Lower lobe of right lung (tissue), 2 donors: Measurements from ENCODE around the gene SCAPER. TPM values are rescaled to one million over a fixed set of nuclear protein-coding genes. Genes with fewer than 3 reads are reported as not detected.

Experiments used
- ATAC-seq, 2 donors: fragments of 200-7000 bp; cut with Tn5 transposase; one replicate each; pipeline ENCODE4 v1.9.1; 2020 to 2022; ENCODE audit warnings: mild to moderate bottlenecking in 2 of 2, moderate library complexity in 2 of 2
- DNase-seq: peaks from one replicate; pipeline ENCODE4 v3.0.0-alpha.2; 2020
- H3K27ac ChIP-seq: fragments of 200-600 bp; one replicate; pipeline ENCODE4 v1.8.0; 2022
- H3K27me3 ChIP-seq: fragments of 200-600 bp; one replicate; pipeline ENCODE4 v1.8.0; 2022; ENCODE audit warnings: low read depth
- H3K36me3 ChIP-seq: fragments of 200-600 bp; one replicate; pipeline ENCODE4 v1.8.0; 2022; ENCODE audit warnings: mild to moderate bottlenecking
- H3K4me1 ChIP-seq: fragments of 200-600 bp; one replicate; pipeline ENCODE4 v1.8.0; 2022
- H3K4me3 ChIP-seq: fragments of 200-600 bp; one replicate; pipeline ENCODE4 v1.8.0; 2022; ENCODE audit warnings: mild to moderate bottlenecking
- H3K9me3 ChIP-seq: fragments of 200-600 bp; one replicate; pipeline ENCODE4 v1.8.0; 2022
- CTCF ChIP-seq: fragments of 200-600 bp; IDR thresholded peaks from one replicate; pipeline ENCODE4 v1.8.0; 2022; ENCODE audit warnings: antibody characterized with exemption, mild to moderate bottlenecking
- intact Hi-C: fragments of 100-400 bp; cut with DNase I; formaldehyde crosslinking; loops from one replicate; pipeline ENCODE4 v1.11.0; 2022
- total RNA-seq: library from RNA; stranded (reverse); fragmentation: NEBNext Ultra II Directional; extraction: Animal tissue kit (Norgen Biotek cat#: 25700); gene quantifications from one replicate; pipeline ENCODE4 v1.2.1, GENCODE V29; 2021
- donor health status: DM: no; HTN: yes; CAD: no; lungs with severe emphysema.

Gene SCAPER
- total RNA-seq, 1 donor from 2014 or later = 34.2 TPM

GRCh38 chr15:76793162-76793561, 112.0 kb downstream of the SCAPER start:
- Histone ChIP-seq H3K27ac (no peak overlapping the region), H3K36me3 (peaks cover 30% of the 10 kb centered on the region), H3K4me1 (no peaks in the 10 kb centered on the region), H3K27me3 (no peaks in the 10 kb centered on the region), H3K4me3 (no peak overlapping the region), H3K9me3 (no peaks in the 10 kb centered on the region)
- intact Hi-C loops = no loop called here
- no peak for TF ChIP-seq CTCF
- DNase-seq (no peak), ATAC-seq (no peak)

DNA sequence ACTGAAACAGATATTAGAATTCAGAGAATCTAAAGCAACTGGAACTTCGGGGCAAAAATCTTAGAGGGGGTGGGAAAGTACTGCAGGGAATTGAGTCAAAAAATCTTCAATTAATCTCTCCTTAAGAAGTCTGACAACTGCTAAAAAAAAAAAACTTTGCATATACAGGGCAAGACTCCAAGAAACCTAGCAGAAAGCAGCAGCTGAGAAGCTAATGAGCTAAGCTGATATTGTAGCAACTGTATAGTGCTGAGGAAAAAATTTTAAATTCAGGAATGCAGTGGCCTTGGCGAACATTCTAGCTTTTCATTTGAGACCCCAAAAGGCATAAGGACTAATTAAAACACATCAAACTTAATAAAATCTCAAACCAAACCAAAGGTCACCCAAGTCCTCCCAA, 113.6 kb downstream of the SCAPER start:
- ATAC-seq (no peak), DNase-seq (no peak)
- no peaks in the 10 kb centered on the region for H3K9me3 ChIP-seq
- no peak overlapping the region for H3K4me3 ChIP-seq
- intact Hi-C loops = no loop called here
- peaks cover 30% of the 10 kb centered on the region for H3K36me3 ChIP-seq
- H3K27me3 ChIP-seq = no peaks in the 10 kb centered on the region
- no peak overlapping the region for H3K27ac ChIP-seq
- H3K4me1 ChIP-seq = no peaks in the 10 kb centered on the region
- no peak for TF ChIP-seq CTCF

GRCh38 chr15:76787273-76787672, 117.9 kb downstream of the SCAPER start:
- H3K4me3 ChIP-seq = no peak overlapping the region
- no peak for DNase-seq
- no peaks in the 10 kb centered on the region for H3K9me3 ChIP-seq
- no peaks in the 10 kb centered on the region for H3K4me1 ChIP-seq
- TF ChIP-seq CTCF = no peak
- H3K27me3 ChIP-seq = no peaks in the 10 kb centered on the region
- no peak overlapping the region for H3K27ac ChIP-seq
- intact Hi-C loops = no loop called here
- peaks cover 1% of the 10 kb centered on the region for H3K36me3 ChIP-seq
- ATAC-seq = no peak

DNA sequence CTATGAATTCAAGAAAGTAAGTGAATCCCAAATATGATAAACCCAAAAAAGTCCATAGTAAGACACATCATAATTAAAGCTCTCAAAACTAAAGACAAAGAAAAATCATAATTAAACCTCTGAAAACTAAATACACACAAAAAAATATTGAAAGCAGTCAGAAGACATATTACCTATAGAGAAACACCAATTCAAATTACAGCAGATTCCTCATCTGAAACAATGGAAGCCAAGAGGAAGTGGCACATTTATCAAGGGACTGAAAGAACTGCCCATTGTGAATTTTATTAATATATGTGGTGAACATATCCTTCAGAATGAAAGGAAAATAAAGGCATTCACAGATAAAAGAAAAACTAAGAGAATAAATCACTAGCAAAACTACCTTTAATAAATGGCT, 128.2 kb downstream of the SCAPER start:
- Histone ChIP-seq H3K9me3 (no peaks in the 10 kb centered on the region), H3K27me3 (no peaks in the 10 kb centered on the region), H3K36me3 (peaks cover 16% of the 10 kb centered on the region), H3K27ac (no peak overlapping the region), H3K4me3 (no peak overlapping the region), H3K4me1 (no peaks in the 10 kb centered on the region)
- intact Hi-C loops = no loop called here
- TF ChIP-seq CTCF = no peak
- DNase-seq (no peak), ATAC-seq (no peak)

GRCh38 chr15:76776480-76776879, 128.7 kb downstream of the SCAPER start:
- no peak for DNase-seq
- no peak for TF ChIP-seq CTCF

GRCh38 chr15:76773234-76773633, 131.9 kb downstream of the SCAPER start:
- Histone ChIP-seq H3K4me3 (no peak overlapping the region), H3K27me3 (no peaks in the 10 kb centered on the region), H3K9me3 (no peaks in the 10 kb centered on the region), H3K4me1 (no peaks in the 10 kb centered on the region), H3K27ac (no peak overlapping the region), H3K36me3 (peaks cover 9% of the 10 kb centered on the region)
- ATAC-seq (no peak), DNase-seq (no peak)
- no peak for TF ChIP-seq CTCF
- intact Hi-C loops = no loop called here

More at GRCh38 chr15:76776480-76776879, 128.7 kb downstream of the SCAPER start:
- ATAC-seq = no peak
- no peak overlapping the region for H3K27ac ChIP-seq
- intact Hi-C loops = no loop called here
- H3K27me3 ChIP-seq = no peaks in the 10 kb centered on the region
- no peak overlapping the region for H3K4me3 ChIP-seq
- H3K9me3 ChIP-seq = no peaks in the 10 kb centered on the region
- peaks cover 16% of the 10 kb centered on the region for H3K36me3 ChIP-seq
- H3K4me1 ChIP-seq = no peaks in the 10 kb centered on the region
